LNCaP clone FGC (cell line): ENCODE measurements around the gene SLC16A2.

Experiments
- DNase-seq: peaks from one replicate; pipeline ENCODE4 v3.0.0-alpha.2; 2011; ENCODE audit warnings: low read depth
- H3K4me3 ChIP-seq: 2 replicates; pipeline ENCODE4 v1.5.1; 2011; ENCODE audit warnings: mild to moderate bottlenecking, low read depth, low read length, control low read depth
- TF ChIP-seq, protein P1 (sequence below): IDR thresholded peaks from 2 replicates; pipeline ENCODE4 v1.5.1; 2012; ENCODE audit warnings: mild to moderate bottlenecking; ENCODE audit not compliant: control insufficient read depth, insufficient read depth; ENCODE audit errors: extremely low read depth

The SLC16A2 gene

DNA sequence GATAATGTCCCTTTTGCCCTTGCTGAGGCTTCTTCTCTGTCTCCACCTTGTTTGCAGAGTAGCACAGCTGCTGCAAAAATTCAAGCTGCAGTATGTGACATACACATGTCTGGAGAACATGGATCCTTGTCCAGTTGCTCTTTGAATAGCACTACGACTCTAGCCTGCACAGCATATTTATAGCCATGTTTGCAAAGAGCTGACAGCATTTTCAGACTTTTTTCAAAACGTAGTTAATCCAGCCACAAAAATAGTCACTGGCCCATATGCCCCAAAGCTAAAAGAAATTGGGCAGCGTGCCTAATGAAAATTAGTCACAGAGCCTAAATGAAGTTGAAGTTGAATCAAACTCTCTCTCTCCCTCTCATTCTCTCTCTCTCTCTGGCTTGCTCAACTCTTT is 17.5 kb downstream of the SLC16A2 start:
- no peak for DNase-seq
- H3K4me3 ChIP-seq: no peak overlapping the region
- TF ChIP-seq, protein P1, sequence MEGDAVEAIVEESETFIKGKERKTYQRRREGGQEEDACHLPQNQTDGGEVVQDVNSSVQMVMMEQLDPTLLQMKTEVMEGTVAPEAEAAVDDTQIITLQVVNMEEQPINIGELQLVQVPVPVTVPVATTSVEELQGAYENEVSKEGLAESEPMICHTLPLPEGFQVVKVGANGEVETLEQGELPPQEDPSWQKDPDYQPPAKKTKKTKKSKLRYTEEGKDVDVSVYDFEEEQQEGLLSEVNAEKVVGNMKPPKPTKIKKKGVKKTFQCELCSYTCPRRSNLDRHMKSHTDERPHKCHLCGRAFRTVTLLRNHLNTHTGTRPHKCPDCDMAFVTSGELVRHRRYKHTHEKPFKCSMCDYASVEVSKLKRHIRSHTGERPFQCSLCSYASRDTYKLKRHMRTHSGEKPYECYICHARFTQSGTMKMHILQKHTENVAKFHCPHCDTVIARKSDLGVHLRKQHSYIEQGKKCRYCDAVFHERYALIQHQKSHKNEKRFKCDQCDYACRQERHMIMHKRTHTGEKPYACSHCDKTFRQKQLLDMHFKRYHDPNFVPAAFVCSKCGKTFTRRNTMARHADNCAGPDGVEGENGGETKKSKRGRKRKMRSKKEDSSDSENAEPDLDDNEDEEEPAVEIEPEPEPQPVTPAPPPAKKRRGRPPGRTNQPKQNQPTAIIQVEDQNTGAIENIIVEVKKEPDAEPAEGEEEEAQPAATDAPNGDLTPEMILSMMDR: no peak

DNA sequence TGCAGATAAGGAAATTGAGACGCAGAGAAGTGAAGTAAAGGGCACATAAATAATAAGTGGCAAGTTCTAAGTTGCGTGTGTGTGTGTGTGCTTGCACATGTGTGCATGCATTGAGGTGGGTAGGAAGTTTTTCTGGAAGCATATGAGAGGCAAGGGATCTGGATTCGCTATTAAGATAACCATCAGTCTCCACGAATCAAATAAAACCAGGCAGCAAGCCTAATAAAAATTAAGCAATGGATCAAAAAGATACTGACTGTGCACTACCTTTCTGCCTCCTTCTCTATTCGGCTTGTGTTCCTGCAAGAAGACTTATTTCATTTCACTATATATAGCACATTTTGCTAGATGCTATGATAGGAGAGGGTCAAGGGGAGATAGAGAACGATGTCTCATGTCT is 23.8 kb downstream of the SLC16A2 start:
- no peak overlapping the region for H3K4me3 ChIP-seq
- TF ChIP-seq, protein P1: no peak
- DNase-seq: no peak

DNA sequence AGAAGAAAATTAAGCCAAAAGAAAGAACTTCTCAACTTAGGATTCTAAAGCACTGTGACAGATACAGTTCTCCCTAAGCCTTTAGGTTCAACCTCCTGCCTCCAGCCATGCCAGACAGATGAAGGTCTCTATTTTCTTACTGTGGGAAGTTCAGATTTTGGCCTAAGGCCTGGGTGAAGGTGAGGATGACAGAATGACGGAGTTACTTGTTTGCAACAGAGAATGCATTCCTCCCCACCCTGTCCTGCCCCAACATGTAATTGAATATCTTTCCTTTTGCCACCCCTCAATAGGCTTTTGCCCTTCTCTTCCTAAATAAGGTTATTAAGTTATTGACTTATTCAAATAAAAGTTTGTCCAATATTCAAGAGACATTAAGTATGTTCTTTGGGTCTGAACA is 25.6 kb downstream of the SLC16A2 start:
- no peak overlapping the region for H3K4me3 ChIP-seq
- TF ChIP-seq, protein P1: no peak
- DNase-seq: no peak

DNA sequence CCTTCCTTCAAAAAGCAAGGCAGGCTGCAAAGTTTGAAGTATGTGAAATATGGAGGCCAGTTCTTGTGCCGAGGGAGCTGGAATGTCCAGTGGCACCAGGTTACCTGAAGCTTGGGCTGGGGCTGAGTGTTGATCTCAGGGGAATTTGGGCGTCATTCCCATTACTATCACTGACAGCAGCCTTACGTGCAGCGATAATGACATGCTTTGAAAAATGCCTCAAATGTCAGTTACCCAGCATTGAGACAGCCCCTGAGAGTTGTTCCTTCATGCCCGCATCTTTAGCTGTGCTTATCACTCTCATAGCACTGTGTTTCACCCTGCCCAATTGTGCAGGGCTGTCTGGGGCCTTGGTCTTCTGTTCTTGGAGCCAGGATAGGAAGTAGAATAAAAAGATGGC is 27.4 kb downstream of the SLC16A2 start:
- DNase-seq: no peak
- TF ChIP-seq, protein P1: no peak
- no peak overlapping the region for H3K4me3 ChIP-seq

DNA sequence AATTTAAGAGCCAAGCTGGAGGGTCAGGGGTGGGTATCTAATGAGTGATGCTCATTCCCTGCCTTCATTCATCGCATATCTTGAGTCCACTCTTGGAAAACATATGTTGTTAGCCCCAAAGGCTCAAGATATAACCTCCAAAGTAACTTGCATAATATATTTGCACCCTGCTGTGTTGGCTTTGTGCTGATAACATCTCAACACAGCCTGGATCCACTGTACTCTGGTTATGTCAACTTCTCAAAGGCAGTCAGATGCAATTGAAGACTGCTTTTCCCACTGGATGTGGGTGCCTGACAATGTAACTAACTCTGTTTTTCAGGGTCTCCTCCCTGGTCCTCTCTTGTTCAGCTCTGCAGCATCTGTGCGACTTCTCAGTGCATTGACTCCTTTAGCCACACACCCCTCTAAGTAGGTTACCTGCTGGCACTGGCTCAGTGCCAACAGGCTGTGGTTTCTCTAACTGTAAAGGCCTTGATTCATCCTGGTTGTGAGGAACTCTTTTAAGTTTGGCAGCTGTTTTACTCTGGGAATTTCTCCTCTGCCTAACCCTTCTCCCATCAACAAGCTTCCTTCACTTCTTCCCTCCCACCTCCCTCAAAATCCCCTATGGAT is 28.1 kb downstream of the SLC16A2 start:
- TF ChIP-seq, protein P1: no peak
- DNase-seq: no peak
- H3K4me3 ChIP-seq: no peak overlapping the region

DNA sequence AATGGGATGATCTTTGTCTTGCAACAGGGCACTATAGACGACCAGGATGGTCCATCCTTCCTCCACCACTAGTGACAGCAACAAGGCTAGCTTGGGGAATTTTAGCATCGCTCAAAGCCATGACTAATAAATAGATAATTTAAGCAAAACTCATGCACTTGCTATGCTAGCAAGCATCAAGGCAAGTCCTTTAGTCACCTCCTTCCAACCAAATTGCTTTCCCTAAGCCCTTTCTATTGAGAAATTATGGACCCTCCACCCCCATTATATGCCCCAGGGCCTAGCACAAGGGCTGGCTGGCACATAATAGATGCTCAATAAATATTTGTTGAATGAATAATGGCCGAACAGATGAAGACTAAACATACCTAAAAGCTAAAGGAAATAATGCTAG is 28.6 kb downstream of the SLC16A2 start:
- TF ChIP-seq, protein P1: no peak
- no peak for DNase-seq
- H3K4me3 ChIP-seq: no peak overlapping the region

DNA sequence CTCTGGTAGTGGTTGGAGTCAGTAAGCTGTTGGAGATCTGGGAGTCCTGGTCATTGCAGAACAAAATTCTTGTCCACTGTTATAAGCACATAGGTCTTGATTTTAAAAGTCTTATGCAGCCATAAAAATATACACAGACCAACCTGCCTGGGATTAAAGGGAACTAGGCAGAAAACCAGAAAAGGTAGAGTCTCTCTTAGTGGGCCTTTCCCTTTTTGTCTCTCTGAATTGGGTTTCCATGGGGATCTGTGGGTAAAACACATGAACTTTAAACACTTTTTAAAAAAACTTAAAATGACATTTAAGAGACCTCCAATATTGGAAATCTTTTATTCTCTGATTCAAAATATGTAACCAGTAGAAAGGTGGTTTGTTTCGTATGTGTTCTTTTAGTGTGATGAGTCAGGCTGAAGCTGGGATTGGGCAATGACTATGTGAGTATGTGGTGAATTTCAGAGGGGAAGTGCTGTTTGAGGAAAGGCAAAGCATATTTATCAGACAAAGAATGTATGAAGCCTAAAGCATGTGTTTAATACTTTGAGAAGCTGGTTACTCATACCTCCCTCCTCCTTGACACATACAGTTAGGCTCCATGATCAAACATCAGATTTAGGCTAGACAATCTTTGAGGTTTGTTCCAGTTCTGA is 29.6 kb downstream of the SLC16A2 start:
- no peak for DNase-seq
- no peak overlapping the region for H3K4me3 ChIP-seq
- TF ChIP-seq, protein P1: no peak
